Natural killer cell treated with Interleukin-12 subunit alpha and Interleukin-12 subunit beta and Interleukin-15 and Interleukin-18, amount 100 ng/mL, for 72 hours (primary cell): ENCODE results near the gene NBR1. TPM values are rescaled to one million over a fixed set of nuclear protein-coding genes. Genes with fewer than 3 reads are reported as not detected.
A peak's percentile ranks its signal among the peaks of the same experiment; 100 is the strongest.
"Not testable (repeated sequence)": the region's sequence is repeated elsewhere in the genome, so short reads cannot be mapped to it uniquely, and the experiment has no call there.

Experiments used
- ATAC-seq, 2 donors: fragments of 150-1000 bp; cut with Tn5 transposase in 1 of 2; sonication (Bioruptor Pico), chemical (Tn5 transposase) in 1 of 2; 2 replicates each; pipeline ENCODE4 v1.10.0; 2021
- DNase-seq: peaks from one replicate; pipeline ENCODE4 v3.0.0; 2022; ENCODE audit warnings: low spot score
- H3K27ac Mint-ChIP-seq, 2 donors: 1 replicate in 1 of 2; 2 replicates in 1 of 2; pipeline ENCODE4 v1.8.0; 2022; ENCODE audit warnings: mixed read lengths in 2 of 2, mild to moderate bottlenecking in 1 of 2, moderate library complexity in 1 of 2
- H3K27me3 Mint-ChIP-seq, 2 donors: 1 replicate in 1 of 2; 2 replicates in 1 of 2; pipeline ENCODE4 v1.8.0; 2022; ENCODE audit warnings: mixed read lengths in 2 of 2
- H3K36me3 Mint-ChIP-seq: one replicate; pipeline ENCODE4 v1.8.0; 2022; ENCODE audit warnings: mixed read lengths
- H3K4me1 Mint-ChIP-seq, 2 donors: 1 replicate in 1 of 2; 2 replicates in 1 of 2; pipeline ENCODE4 v1.8.0; 2022; ENCODE audit warnings: low read depth in 2 of 2, mixed read lengths in 2 of 2, mild to moderate bottlenecking in 1 of 2
- H3K4me3 Mint-ChIP-seq: one replicate; pipeline ENCODE4 v1.8.0; 2022; ENCODE audit warnings: mixed read lengths
- H3K9me3 Mint-ChIP-seq: 2 replicates; pipeline ENCODE4 v1.8.0; 2022; ENCODE audit warnings: mixed read lengths
- total RNA-seq, 2 donors: library from RNA; stranded (reverse); gene quantifications; one replicate each; pipeline ENCODE4 v1.2.3, GENCODE V29; 2022

The NBR1 gene, protein sequence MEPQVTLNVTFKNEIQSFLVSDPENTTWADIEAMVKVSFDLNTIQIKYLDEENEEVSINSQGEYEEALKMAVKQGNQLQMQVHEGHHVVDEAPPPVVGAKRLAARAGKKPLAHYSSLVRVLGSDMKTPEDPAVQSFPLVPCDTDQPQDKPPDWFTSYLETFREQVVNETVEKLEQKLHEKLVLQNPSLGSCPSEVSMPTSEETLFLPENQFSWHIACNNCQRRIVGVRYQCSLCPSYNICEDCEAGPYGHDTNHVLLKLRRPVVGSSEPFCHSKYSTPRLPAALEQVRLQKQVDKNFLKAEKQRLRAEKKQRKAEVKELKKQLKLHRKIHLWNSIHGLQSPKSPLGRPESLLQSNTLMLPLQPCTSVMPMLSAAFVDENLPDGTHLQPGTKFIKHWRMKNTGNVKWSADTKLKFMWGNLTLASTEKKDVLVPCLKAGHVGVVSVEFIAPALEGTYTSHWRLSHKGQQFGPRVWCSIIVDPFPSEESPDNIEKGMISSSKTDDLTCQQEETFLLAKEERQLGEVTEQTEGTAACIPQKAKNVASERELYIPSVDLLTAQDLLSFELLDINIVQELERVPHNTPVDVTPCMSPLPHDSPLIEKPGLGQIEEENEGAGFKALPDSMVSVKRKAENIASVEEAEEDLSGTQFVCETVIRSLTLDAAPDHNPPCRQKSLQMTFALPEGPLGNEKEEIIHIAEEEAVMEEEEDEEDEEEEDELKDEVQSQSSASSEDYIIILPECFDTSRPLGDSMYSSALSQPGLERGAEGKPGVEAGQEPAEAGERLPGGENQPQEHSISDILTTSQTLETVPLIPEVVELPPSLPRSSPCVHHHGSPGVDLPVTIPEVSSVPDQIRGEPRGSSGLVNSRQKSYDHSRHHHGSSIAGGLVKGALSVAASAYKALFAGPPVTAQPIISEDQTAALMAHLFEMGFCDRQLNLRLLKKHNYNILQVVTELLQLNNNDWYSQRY
- total RNA-seq = 10 to 100 TPM; 33.1 to 58.3 TPM

DNA sequence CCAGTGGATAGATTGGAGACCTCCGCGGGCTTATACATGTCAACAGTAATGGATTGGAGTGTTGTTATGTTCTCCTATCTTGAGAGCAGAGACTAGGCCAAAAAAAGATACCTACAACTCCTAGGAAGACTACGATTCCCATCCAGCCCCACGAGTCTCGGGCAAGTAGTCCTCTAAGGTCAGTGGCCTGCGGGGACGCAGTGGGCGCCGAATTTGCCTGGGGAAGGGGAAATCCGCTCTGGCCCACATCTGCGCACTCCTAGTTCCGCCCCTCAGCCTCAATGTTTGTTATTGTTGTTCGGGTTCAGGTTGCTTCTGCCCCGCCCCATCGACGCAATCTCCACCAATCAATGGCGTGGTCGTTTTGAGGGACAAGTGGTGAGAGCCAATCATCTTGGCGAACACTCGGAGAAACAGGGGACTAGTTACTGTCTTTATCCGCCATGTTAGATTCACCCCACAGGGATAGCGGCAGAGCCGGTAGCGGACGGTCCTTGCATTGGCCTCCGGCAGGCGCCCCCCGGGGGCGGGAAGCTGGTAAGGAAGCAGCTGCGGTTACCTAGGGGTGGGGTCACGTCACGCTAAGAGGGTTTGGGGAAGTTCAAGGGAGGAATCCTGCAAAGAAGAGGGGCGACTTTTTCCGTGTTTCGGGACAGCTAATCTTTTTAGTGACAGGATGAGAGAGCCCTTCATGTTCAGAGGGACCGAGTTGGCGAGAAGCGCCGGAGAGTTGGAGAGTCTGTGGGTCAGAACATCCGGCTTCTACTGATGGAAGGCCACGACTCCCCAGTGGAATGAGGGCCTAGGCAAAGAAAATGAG lies at the start of gene NBR1:
Gene NBR1, plus strand, starts transcription at position 449 of the 820 bp plus-strand sequence. CDS start 4,586 bp downstream, outside the sequence.
- peak; percentile 95 for DNase-seq
- no peaks in the 10 kb centered on the region for H3K9me3 Mint-ChIP-seq
- H3K4me3 Mint-ChIP-seq = no peak within 1 kb of the TSS
- H3K27ac Mint-ChIP-seq = no peak within 1 kb of the TSS
- H3K4me1 Mint-ChIP-seq = peaks cover 20 to 25% of the 10 kb centered on the region in 2 donors
- peak; percentile 92 to 93 for ATAC-seq
- H3K27me3 Mint-ChIP-seq = no peaks in the 10 kb centered on the region
- H3K36me3 Mint-ChIP-seq = peaks cover under 1% of the 10 kb centered on the region

DNA sequence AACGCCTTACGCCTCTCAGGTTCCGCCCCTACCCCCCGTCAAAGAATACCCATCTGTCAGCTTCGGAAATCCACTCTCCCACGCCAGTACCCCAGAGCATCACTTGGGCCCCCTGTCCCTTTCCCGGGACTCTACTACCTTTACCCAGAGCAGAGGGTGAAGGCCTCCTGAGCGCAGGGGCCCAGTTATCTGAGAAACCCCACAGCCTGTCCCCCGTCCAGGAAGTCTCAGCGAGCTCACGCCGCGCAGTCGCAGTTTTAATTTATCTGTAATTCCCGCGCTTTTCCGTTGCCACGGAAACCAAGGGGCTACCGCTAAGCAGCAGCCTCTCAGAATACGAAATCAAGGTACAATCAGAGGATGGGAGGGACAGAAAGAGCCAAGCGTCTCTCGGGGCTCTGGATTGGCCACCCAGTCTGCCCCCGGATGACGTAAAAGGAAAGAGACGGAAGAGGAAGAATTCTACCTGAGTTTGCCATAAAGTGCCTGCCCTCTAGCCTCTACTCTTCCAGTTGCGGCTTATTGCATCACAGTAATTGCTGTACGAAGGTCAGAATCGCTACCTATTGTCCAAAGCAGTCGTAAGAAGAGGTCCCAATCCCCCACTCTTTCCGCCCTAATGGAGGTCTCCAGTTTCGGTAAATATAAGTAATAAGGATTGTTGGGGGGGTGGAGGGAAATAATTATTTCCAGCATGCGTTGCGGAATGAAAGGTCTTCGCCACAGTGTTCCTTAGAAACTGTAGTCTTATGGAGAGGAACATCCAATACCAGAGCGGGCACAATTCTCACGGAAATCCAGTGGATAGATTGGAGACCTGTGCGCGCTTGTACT lies 45.7 kb upstream of the NBR1 start, which contains the start of gene BRCA1:
Gene BRCA1, minus strand, starts transcription at position 232 of the 834 bp plus-strand sequence. CDS start 1,268 bp downstream, outside the sequence.
- DNase-seq (peak; percentile 96), ATAC-seq (peak; percentile 100)
- Mint-ChIP-seq H3K4me3 (peak within 1 kb of the TSS; percentile 99), H3K36me3 (peaks cover 13% of the 10 kb centered on the region), H3K27me3 (no peaks in the 10 kb centered on the region), H3K9me3 (no peaks in the 10 kb centered on the region), H3K4me1 (peaks cover 25 to 31% of the 10 kb centered on the region in 2 donors), H3K27ac (peak within 1 kb of the TSS; percentile 94 to 97)

DNA sequence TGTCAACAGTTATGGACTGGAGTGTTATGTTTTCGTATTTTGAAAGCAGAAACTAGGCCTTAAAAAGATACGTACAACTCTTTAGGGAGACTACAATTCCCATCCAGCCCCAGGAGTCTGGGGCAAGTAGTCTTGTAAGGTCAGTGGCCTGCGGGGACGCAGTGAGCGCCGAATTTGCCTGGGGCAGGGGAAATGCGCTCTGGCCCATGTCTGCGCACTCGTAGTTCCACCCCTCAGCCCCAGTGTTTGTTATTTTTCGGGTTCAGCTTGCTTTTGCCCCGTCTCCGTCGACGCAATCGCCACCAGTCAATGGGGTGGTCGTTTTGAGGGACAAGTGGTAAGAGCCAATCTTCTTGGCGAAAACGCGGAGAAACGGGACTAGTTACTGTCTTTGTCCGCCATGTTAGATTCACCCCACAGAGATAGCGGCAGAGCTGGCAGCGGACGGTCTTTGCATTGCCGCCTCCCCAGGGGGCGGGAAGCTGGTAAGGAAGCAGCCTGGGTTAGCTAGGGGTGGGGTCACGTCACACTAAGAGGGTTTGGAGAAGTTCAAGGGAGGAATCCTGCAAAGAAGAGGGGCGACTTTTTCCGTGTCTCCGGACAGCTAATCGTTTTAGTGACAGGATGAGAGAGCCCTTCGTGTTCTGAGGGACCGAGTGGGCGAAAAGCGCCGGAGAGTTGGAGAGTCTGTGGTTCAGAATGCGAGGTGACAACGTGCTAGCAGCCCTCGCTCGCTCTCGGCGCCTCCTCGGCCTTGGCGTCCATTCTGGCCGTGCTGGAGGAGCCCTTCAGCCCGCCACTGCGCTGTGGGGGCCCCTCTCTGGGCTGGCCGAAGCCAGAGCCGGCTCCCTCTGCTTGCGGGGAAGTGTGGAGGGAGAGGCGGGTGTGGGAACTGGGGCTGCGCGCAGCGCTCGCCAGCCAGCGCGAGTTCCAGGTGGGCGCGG lies 44.8 kb upstream of the NBR1 start:
- ATAC-seq = no peak
- H3K4me3 Mint-ChIP-seq = peak overlapping the region; percentile 99
- peaks cover 25 to 31% of the 10 kb centered on the region in 2 donors for H3K4me1 Mint-ChIP-seq
- peak overlapping the region; percentile 94 to 97 for H3K27ac Mint-ChIP-seq
- no peaks in the 10 kb centered on the region for H3K27me3 Mint-ChIP-seq
- peaks cover 13% of the 10 kb centered on the region for H3K36me3 Mint-ChIP-seq
- no peaks in the 10 kb centered on the region for H3K9me3 Mint-ChIP-seq
- DNase-seq = no peak

DNA sequence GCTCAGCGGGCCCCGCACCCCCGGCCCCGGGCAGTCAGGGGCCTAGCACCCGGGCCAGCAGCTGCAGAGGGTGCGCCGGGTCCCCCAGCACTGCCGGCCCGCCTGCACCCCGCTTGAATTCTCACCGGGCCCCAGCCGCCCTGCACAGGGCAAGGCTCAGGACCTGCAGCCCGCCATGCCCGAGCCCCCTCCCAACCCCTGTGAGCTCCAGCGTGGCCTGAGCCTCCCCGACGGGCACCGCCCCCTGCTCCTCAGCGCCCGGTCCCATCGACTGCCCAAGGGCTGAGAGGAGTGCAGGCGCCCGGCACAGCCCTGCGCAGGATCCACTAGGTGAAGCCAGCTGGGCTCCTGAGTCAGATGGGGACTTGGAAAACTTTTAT lies 44.1 kb upstream of the NBR1 start:
- Mint-ChIP-seq H3K27me3 (no peaks in the 10 kb centered on the region), H3K36me3 (peaks cover 12% of the 10 kb centered on the region), H3K9me3 (no peaks in the 10 kb centered on the region), H3K4me3 (peak overlapping the region; percentile 58), H3K4me1 (peaks cover 25 to 31% of the 10 kb centered on the region in 2 donors), H3K27ac (no peak overlapping the region)
- no peak for DNase-seq
- no peak for ATAC-seq

DNA sequence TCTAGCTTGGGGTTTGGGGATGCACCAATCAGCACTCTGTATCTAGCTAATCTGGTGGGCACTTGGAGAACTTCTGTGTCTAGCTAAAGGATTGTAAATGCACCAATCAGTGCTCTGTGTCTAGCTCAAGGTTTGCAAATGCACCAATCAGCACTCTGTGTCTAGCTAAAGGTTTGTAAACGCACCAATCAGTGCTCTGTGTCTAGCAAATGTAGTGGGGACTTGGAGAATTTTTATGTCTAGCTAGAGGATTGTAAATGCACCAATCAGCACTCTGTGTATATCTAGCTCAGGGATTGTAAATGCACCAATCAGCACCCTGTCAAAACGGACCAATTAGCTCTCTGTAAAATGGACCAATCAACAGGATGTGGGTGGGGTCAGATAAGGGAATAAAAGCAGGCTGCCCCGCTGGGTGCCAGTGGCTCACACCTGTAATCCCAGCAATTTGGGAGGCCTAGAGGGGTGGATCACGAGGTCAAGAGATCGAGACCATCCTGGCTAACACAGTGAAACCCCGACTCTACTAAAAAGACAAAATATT lies 43.6 kb upstream of the NBR1 start:
- not testable (repeated sequence) for H3K27me3 Mint-ChIP-seq, ATAC-seq, DNase-seq, H3K9me3 Mint-ChIP-seq, H3K36me3 Mint-ChIP-seq
- peaks cover 25 to 31% of the 10 kb centered on the region in 2 donors for H3K4me1 Mint-ChIP-seq
- peak overlapping the region in 1 of 2 donors; percentile 23 for H3K27ac Mint-ChIP-seq
- peak overlapping the region; percentile 58 for H3K4me3 Mint-ChIP-seq

DNA sequence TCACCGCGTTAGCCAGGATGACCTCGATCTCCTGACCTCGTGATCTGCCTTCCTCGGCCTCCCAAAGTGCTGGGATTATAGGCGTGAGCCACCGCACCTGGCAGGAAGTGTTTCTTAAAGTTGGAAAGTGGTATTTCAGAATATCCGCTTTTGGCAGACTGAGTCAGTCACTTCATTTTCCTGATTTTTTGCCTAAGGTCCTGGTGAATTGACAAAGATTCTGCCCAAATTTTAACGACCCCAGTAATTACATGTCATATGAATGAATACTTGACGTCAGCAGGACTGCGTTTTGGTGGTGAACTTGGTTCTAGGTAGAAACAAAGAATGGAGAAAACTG lies 41.4 kb upstream of the NBR1 start:
- Mint-ChIP-seq H3K27me3 (no peaks in the 10 kb centered on the region), H3K9me3 (no peaks in the 10 kb centered on the region), H3K4me3 (no peak overlapping the region), H3K27ac (no peak overlapping the region), H3K36me3 (peaks cover 6% of the 10 kb centered on the region), H3K4me1 (peaks cover 15 to 24% of the 10 kb centered on the region in 2 donors)
- no peak for DNase-seq
- no peak for ATAC-seq

DNA sequence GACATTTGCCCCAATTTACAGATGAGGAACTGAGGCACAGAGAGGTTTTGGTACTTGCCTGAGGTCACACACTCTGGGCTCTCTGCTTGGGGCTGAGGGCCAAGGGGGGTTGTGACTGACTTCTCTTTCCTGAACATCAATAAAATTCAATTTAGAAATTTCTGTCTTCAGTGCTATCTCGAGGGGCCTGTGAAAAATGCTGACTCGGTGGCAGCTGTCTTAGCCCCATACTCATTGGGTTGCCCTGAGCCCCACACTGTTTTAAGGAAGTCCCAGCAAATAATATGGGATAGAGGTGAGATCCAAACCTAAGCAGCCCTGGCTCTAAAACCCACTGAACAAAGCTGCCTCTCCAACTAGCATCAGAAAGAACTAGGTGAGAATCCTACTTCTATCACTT lies 38.9 kb upstream of the NBR1 start:
- Mint-ChIP-seq H3K4me3 (no peak overlapping the region), H3K4me1 (peaks cover 4 to 19% of the 10 kb centered on the region in 2 donors), H3K9me3 (no peaks in the 10 kb centered on the region), H3K27ac (no peak overlapping the region), H3K36me3 (peaks cover 6% of the 10 kb centered on the region), H3K27me3 (no peaks in the 10 kb centered on the region)
- no peak for ATAC-seq
- DNase-seq = no peak

DNA sequence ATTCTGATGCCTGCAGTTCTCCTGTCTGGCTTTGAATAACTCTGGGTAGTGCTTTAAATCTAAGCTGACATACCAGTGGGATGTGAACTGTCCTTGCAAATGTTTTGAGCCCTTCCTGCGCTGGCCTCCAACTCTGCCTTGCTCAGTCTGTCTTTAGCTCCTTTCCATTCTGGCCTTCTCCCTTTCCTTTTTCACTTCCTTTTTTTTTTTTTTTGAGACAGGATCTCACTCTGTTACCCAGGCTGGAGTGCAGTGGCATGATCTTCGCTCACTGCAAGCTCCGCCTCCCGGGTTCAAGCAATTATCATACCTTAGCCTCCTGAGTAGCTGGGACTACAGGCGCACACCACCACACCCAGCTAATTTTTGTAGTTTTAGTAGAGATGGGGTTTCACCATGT lies 37.6 kb upstream of the NBR1 start:
- not testable (repeated sequence) for ATAC-seq, DNase-seq, H3K4me3 Mint-ChIP-seq, H3K27me3 Mint-ChIP-seq, H3K9me3 Mint-ChIP-seq, H3K27ac Mint-ChIP-seq, H3K36me3 Mint-ChIP-seq
- peaks cover 4 to 11% of the 10 kb centered on the region in 2 donors for H3K4me1 Mint-ChIP-seq

DNA sequence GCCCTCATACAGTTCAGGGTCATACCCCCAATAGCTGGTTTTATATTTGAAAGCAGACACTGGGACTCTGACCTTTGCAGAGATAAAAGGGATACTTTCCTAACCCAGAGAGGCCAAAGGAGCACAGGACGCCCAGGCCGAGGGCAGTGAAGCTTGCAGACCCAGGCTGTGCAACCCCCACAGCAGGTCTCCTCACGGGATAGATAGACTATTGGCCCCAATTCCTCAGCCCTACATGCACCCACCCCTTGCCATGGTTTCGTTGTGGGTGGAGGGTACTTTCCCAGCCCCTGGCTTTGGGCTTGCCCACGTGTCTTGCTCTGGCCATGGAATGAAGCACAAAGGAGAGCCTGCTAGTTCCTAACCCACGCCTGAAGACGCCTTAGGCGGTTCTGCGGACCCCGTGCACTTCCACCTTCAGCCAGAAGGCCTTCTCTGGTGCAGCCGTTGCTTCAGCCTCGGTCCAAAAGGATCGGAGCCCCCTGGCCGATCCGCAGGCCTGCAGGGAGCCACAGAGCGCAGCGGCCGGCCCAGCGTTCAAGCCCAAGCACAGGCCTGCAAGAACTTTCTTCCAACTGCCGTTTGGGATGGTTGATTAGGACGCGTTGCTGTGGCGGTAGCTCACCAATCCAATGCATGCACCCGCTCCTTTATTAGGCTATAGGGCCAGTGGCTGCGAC lies 36.1 kb upstream of the NBR1 start:
- no peaks in the 10 kb centered on the region for H3K9me3 Mint-ChIP-seq
- H3K27me3 Mint-ChIP-seq = no peaks in the 10 kb centered on the region
- H3K4me3 Mint-ChIP-seq = no peak overlapping the region
- peaks cover 4 to 10% of the 10 kb centered on the region in 2 donors for H3K4me1 Mint-ChIP-seq
- H3K27ac Mint-ChIP-seq = no peak overlapping the region
- no peaks in the 10 kb centered on the region for H3K36me3 Mint-ChIP-seq
- DNase-seq = no peak
- ATAC-seq = no peak

DNA sequence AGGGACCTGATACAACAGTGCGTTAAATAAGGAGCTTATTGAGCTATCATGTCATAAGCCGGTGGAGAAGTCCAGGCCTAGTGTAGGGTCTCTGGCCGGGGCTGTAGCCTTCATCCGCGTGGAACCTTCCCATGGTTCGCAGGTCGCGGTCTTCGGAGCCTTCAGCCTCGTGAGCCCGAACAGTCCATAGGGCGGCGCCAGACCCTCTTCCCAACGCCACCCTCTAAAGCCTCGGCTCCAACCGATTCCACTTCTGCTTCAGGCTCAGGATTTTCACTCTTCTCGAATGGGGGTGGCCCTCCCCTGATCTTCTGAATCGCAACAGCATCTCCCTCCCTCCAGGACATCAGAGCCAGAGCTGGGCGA lies 35.6 kb upstream of the NBR1 start:
- no peaks in the 10 kb centered on the region for H3K27me3 Mint-ChIP-seq
- H3K4me3 Mint-ChIP-seq = no peak overlapping the region
- no peak overlapping the region for H3K27ac Mint-ChIP-seq
- peaks cover 4 to 10% of the 10 kb centered on the region in 2 donors for H3K4me1 Mint-ChIP-seq
- H3K9me3 Mint-ChIP-seq = no peaks in the 10 kb centered on the region
- no peak for DNase-seq
- ATAC-seq = no peak
- H3K36me3 Mint-ChIP-seq = no peaks in the 10 kb centered on the region

DNA sequence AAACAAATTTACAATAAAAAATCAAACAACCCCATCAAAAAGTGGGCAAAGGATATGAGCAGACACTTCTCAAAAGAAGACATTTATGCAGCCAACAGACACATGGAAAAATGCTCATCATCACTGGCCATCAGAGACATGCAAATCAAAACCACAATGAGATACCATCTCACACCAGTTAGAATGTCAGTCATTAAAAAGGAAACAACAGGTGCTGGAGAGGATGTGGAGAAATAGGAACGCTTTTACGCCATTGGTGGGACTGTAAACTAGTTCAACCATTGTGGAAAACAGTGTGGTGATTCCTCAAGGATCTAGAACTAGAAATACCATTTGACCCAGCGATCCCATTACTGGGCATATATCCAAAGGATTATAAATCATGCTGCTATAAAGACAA lies 34.4 kb upstream of the NBR1 start:
- H3K36me3 Mint-ChIP-seq, DNase-seq, H3K27ac Mint-ChIP-seq, ATAC-seq, H3K4me1 Mint-ChIP-seq, H3K4me3 Mint-ChIP-seq, H3K9me3 Mint-ChIP-seq, H3K27me3 Mint-ChIP-seq: not testable (repeated sequence)
